ENCODE measurements around the gene COPG2. TPM values are rescaled to one million over a fixed set of nuclear protein-coding genes. Genes with fewer than 3 reads are reported as not detected.

The COPG2 gene
- total RNA-seq, 1 donor from 2014 or later = 15.3 TPM

- intact Hi-C loops (cut with micrococcal nuclease) = no loop called here
- no peaks in the 10 kb centered on the region for H3K4me1 Mint-ChIP-seq
- H3K27ac Mint-ChIP-seq = no peak overlapping the region
- DNase-seq (no peak), ATAC-seq (ENCODE audit: low read depth) (no peak)
- TF ChIP-seq CTCF (IDR thresholded peaks at IDR 0.05) = no peak
- POLR2A ChIA-PET = no interaction called here
- H3K27me3 Mint-ChIP-seq = peaks cover 12% of the 10 kb centered on the region
- no peaks in the 10 kb centered on the region for H3K36me3 Mint-ChIP-seq (ENCODE audit: low read depth)
- CTCF ChIA-PET = no interaction called here
- no peak overlapping the region for H3K4me3 Mint-ChIP-seq
- peaks cover 5% of the 10 kb centered on the region for H3K9me3 Mint-ChIP-seq
These were observed 188.7 kb downstream of the COPG2 start for GRCh38 chr7:130479716-130480400.

- Mint-ChIP-seq H3K27me3 (peaks cover 8% of the 10 kb centered on the region), H3K27ac (no peak overlapping the region), H3K9me3 (peaks cover 5% of the 10 kb centered on the region), H3K4me3 (no peak overlapping the region), H3K36me3 (ENCODE audit: low read depth) (no peaks in the 10 kb centered on the region), H3K4me1 (no peaks in the 10 kb centered on the region)
- POLR2A ChIA-PET = no interaction called here
- no peak for TF ChIP-seq CTCF (IDR thresholded peaks at IDR 0.05)
- intact Hi-C loops (cut with micrococcal nuclease) = no loop called here
- ATAC-seq (ENCODE audit: low read depth) (no peak), DNase-seq (no peak)
- CTCF ChIA-PET = no interaction called here
These were observed 189.6 kb downstream of the COPG2 start for GRCh38 chr7:130478991-130479390.

- POLR2A ChIA-PET = no interaction called here
- intact Hi-C loops (cut with micrococcal nuclease) = no loop called here
- no peak overlapping the region for H3K4me3 Mint-ChIP-seq
- H3K27ac Mint-ChIP-seq = no peak overlapping the region
- peaks cover 12% of the 10 kb centered on the region for H3K4me1 Mint-ChIP-seq
- no peaks in the 10 kb centered on the region for H3K36me3 Mint-ChIP-seq (ENCODE audit: low read depth)
- no peak for TF ChIP-seq CTCF (IDR thresholded peaks at IDR 0.05)
- CTCF ChIA-PET = interaction anchor here (0.6 to 1.7 kb wide), 2 partner anchors 11 to 416 kb away, joined by 4 read pairs; no protein-coding TSS in a partner anchor
- ATAC-seq (ENCODE audit: low read depth) = no peak
- H3K27me3 Mint-ChIP-seq = peaks cover 6% of the 10 kb centered on the region
- DNase-seq = no peak
- peaks cover 5% of the 10 kb centered on the region for H3K9me3 Mint-ChIP-seq
These were observed 192.0 kb downstream of the COPG2 start for GRCh38 chr7:130476297-130477150.

GRCh38 chr7:130475776-130476175, 192.8 kb downstream of the COPG2 start:
- Mint-ChIP-seq H3K27ac (no peak overlapping the region), H3K36me3 (ENCODE audit: low read depth) (no peaks in the 10 kb centered on the region), H3K4me1 (peaks cover 12% of the 10 kb centered on the region), H3K9me3 (peaks cover 5% of the 10 kb centered on the region), H3K4me3 (no peak overlapping the region), H3K27me3 (peaks cover 5% of the 10 kb centered on the region)
- intact Hi-C loops (cut with micrococcal nuclease) = no loop called here
- no peak for TF ChIP-seq CTCF (IDR thresholded peaks at IDR 0.05)
- ChIA-PET POLR2A (no interaction called here), CTCF (no interaction called here)
- no peak for DNase-seq
- ATAC-seq (ENCODE audit: low read depth) = no peak

- intact Hi-C loops (cut with micrococcal nuclease) = no loop called here
- H3K36me3 Mint-ChIP-seq (ENCODE audit: low read depth) = no peaks in the 10 kb centered on the region
- H3K9me3 Mint-ChIP-seq = peaks cover 5% of the 10 kb centered on the region
- DNase-seq (no peak), ATAC-seq (ENCODE audit: low read depth) (no peak)
- peaks cover 9% of the 10 kb centered on the region for H3K27me3 Mint-ChIP-seq
- CTCF ChIA-PET = interaction anchor here (0.7 kb wide), 1 partner anchor 10 kb away, joined by 3 read pairs; no protein-coding TSS in a partner anchor
- POLR2A ChIA-PET = no interaction called here
- H3K4me3 Mint-ChIP-seq = no peak overlapping the region
- H3K4me1 Mint-ChIP-seq = peaks cover 12% of the 10 kb centered on the region
- TF ChIP-seq CTCF (IDR thresholded peaks at IDR 0.05) = no peak
- no peak overlapping the region for H3K27ac Mint-ChIP-seq
These were observed 194.7 kb downstream of the COPG2 start for GRCh38 chr7:130473876-130474275.

Measured in activated B cell treated with CpG ODN at 0.5 μM for 24 hours (primary cell).